Erythroblast (primary cell): ENCODE measurements around the gene EFHC2.

ENCODE experiments used
- GATA1 ChIP-seq: IDR thresholded peaks from 2 replicates; pipeline ENCODE4 v1.6.1; 2011; ENCODE audit warnings: low read depth, mild to moderate bottlenecking, control low read depth, low read length, moderate library complexity
- POLR2A ChIP-seq: IDR thresholded peaks from 2 replicates; pipeline ENCODE4 v1.6.1; 2011; ENCODE audit warnings: mild to moderate bottlenecking, low read length

GRCh38 chrX:44239036-44239435, 104.4 kb downstream of the EFHC2 start:
- TF ChIP-seq POLR2A (no peak), GATA1 (no peak)
